ENCODE results near the gene AXIN2.

DNA sequence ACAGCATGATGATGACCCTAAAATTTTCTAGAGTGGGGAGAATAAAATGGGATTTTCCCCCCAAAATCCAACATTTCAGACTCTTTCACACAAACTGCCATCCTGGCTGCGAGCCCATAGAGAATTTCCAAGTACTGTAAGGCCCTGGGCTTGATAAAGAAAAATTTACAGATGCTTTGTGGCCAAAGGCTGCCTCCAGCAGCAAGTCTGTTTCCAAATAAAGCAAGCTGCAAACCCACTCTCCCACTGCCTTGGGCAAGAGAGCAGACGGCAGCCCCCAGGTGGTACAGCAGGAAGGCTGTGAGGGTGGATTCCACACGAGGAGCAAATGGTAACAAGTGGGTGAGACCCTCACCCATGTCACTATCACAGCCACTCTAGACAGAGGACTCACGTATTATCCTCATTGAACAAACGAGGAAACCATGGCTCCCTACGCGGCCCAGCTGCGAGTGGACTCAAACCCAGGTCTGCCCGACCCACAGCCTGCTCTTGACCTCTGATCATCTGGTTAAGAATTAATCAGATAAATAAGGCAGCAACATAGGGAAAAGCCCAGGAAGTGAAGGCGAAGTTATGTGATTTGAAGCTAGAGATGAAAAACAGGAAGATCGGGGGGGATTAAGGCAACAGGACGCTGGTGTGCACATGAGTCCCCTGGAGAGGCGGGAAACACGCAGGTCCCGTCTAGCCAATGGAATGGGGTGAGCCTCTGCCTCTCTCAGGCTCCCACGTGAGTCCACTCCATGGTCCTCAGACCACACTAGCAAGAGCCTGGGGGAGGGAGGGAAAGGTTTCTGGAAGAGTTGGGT is 37.4 kb downstream of the AXIN2 start:
- TF ChIP-seq EZH2 (IDR thresholded peaks at IDR 0.05) (no peak), POLR2AphosphoS5 (IDR thresholded peaks at IDR 0.05; ENCODE audit: borderline replicate concordance, low read depth, low read length) (no peak)

All from SK-N-MC (cell line).